HG02588 (cell line): ENCODE measurements around the gene INKA2.
A peak's percentile ranks its signal among the peaks of the same experiment; 100 is the strongest.

Source experiments
- ATAC-seq: cut with Tn5 transposase; IDR thresholded peaks from one replicate; pipeline ENCODE4 v1.9.1; 2021; ENCODE audit warnings: mild to moderate bottlenecking, moderate library complexity; ENCODE audit not compliant: unreplicated experiment

The INKA2 gene

DNA sequence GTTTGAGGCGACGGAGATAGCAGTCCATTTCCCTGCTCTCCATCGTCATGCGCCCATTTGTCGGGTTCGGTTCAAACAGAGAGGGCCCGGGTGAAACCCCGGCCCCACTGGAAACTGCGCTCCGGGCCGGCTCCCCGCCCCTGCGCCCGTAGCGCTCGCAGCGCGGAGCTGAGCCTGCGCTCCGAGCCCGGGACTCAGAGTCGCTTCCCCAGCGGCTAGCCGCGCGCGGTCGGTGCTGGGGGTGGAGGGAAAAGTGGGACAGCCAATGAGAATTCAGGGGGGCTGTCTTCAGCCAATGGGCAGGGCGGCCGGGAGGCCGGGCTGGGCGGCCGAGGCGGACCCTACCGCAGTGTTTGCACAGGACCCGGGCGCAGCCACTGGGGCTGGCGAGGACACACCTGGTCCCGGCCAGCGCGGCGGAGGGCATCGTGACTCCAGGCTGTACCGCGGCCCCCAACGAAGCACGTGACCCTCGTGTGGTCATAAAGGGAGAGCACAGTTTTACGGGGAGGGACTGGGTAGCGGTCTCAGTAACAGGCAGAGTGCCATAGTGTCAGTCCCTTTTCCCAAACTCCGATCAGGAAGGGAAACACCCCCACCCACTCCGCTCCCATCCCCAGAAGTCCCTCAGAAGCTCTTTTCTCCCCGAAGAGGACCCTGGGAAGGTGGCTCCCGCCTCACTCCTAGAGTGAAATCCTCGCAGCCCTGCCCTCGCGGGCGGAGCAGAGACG lies at the start of gene INKA2:
INKA2 (minus strand) TSS at position 202 of the 731 bp plus-strand sequence; CDS start at position 49, 153 bp downstream.
- ATAC-seq, result peak; percentile 85

DNA sequence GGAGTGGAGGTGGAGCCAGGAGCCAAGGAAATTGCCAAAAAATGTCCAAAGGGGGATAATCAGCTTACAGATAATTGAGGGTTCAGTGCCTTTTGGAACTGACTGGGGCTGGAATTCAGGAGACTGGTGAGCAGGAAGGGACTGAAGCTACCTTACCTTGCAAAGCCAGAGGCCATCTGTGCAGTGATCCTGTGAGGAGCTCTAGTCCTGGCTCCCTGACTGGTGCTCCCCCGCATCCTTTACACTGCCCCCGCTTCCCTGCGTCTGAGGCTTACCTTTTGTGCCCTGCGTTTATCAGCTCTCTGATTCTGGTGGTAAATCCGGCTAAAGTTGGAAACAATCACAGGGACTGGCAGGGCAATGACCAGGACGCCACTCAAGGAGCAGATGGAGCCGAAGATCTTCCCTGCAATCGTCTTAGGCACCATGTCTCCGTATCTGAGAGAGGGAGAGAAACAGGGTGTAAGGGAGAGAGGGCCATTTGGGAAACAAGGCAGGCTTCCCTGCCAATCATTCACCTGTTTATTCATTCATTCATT lies 47.5 kb upstream of the INKA2 start:
- ATAC-seq, result no peak

DNA sequence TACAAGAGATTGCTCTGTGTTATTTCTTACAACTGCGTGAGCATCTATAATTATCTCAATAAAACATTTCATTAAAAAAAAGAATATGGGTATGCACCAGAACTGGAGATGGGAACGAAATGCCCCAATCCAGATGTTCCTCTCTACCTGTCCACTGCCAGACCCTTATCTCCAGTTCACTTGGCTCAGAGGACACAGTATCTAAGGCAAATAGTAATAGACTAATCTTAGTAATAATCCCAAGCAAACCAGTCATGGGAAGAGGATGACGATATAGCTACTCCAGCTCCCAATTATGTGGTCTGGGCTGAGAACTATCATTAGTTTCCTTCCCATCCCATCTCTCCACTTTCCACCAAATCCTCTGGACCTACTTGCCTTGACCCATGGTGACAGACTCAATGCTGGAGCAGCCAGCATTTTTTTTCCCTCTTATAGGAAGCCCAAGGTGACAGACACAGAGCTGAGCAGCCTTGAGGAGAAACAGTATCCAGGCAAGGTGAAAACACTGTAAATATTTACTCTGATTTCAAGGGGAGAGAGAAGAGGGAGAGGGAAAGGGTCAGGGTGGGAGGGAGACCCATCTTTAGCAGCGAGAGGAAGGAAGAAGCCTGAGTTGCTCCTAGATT lies 45.2 kb upstream of the INKA2 start:
- ATAC-seq, result no peak

DNA sequence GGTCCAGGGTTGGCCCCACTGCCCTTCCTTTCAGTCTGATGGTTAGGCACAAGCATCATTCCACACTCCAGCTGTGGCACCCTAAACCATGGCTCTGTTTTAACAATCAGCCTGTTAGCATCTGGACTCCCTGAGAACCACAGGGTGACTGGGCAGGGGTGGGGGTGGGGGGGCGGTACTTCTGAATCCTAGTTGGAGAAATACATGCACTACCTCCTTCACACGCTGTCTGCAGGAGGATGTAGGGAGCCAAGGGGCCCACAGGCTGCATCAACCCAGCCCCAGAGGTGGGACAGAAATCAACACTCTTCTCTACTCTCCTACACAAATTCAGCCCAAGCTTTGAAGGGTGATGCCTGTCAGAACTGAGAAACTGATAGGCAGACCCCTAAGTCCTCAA lies 40.4 kb upstream of the INKA2 start:
- no peak for ATAC-seq

GRCh38 chr1:111778541-111779051 lies 39.4 kb upstream of the INKA2 start:
- ATAC-seq, result no peak

DNA sequence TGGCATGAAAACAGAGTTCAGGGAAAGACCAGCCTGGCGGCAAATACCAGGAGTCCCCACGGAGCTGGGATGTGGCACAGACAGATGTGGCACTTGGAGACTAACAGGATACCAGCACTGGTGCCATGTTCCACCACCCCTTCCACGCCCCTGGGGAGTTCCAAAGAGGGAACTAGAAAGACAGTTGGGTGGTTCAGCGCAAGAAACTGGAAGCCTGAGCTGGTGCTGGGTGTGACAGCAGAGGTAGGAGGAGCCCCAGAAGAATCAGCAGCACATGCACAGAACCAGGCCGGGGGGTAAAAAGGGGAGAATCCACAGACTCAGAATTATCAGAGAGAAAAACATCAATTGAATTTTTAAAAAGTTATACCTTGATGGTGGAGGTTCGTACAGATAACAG lies 38.9 kb upstream of the INKA2 start:
- ATAC-seq, result no peak

GRCh38 chr1:111777301-111777700 lies 38.1 kb upstream of the INKA2 start:
- ATAC-seq, result no peak

DNA sequence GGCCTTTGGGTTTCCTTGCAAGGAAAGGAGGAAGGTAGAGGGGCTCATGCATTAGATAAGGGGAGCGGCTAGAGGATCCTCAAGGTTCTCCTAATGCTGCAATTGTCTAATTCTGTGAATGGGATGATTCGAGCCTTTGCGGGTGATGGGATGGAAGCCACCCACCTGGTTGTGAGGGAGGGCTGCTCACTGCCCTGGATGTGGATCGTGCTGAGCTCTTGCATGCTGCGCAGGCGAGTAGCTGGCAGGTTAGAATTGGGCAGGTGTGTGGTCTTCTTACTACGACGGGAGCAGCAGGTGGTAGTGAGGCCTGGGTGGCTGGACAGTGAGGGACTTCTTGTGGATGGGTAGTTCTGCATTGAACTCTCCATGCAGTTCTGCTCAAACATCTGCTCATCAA lies 37.7 kb upstream of the INKA2 start:
- no peak for ATAC-seq

DNA sequence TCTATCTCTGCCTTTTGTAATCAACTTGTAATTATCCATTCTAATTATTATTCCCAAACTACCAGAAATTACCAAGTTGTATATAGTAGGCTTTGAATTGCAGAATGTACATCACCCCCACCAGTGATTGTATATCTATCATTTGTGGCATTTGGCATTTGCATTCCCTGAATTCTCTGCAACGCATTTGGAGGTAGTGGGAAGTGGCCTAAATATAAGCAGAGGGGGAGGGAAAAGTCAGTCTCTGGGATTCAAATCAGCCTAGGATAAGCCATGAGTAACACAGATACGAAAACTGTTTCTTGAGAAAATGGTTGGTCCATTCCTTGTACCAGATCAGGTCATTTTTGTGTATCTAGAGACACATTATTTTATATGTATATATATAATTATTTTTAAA lies 37.2 kb upstream of the INKA2 start:
- ATAC-seq, result no peak

DNA sequence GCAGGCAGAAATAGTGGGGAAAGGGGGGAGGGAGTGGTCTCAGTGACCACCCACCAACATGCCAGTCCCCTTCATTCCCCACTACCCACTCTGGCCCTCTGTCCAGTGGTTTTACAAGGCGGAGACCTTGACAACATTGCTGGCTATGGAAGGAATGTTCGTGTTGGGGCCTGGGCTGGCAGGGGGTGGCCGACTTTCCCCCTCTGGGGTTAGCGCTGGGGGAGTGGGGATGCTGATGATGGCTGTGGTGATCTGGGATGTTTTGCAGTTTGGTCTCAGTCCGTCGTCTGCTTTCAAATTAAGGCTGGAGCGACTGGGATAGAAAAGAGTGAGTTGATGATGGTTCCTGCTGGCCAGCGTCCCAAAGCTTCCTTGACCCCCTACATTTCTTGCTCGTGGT lies 36.8 kb upstream of the INKA2 start:
- no peak for ATAC-seq

GRCh38 chr1:111770916-111771315 lies 31.7 kb upstream of the INKA2 start:
- ATAC-seq, result no peak

- no peak for ATAC-seq
Measured at GRCh38 chr1:111769517-111770146, 30.4 kb upstream of the INKA2 start.

- ATAC-seq, result no peak
Measured at GRCh38 chr1:111768625-111769024, 29.4 kb upstream of the INKA2 start.

- ATAC-seq, result no peak
Measured at GRCh38 chr1:111768023-111768422, 28.8 kb upstream of the INKA2 start.

- no peak for ATAC-seq
Measured at GRCh38 chr1:111762332-111762731, 23.1 kb upstream of the INKA2 start.

- ATAC-seq, result no peak
Measured at GRCh38 chr1:111761717-111762116, 22.5 kb upstream of the INKA2 start.

- no peak for ATAC-seq
Measured at GRCh38 chr1:111758373-111758772, 19.2 kb upstream of the INKA2 start.

DNA sequence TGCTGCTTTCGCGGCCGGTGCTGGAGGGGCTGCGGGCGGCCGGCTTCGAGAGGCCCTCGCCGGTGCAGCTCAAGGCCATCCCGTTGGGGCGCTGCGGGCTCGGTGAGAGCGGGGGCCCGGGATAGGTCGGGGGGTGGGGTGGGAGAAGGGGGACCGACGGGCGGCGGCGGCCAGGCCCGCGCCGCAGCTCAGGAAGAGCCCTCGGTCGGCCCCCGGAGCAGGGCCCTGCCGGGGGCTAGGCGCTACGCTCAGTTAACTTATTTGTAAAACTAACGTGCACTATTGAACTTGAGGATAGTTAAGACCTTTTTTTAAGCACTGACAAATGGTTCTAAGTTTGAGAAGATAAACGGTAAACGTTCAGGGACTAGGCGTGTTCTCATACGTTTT lies 16.9 kb upstream of the INKA2 start:
- no peak for ATAC-seq

- ATAC-seq, result peak; percentile 87
Measured at GRCh38 chr1:111755331-111756123, 16.3 kb upstream of the INKA2 start, which contains the start of gene DDX20. Gene DDX20 (plus strand): TSS chr1:111755901. CDS start chr1:111755925, 24 bp downstream.

DNA sequence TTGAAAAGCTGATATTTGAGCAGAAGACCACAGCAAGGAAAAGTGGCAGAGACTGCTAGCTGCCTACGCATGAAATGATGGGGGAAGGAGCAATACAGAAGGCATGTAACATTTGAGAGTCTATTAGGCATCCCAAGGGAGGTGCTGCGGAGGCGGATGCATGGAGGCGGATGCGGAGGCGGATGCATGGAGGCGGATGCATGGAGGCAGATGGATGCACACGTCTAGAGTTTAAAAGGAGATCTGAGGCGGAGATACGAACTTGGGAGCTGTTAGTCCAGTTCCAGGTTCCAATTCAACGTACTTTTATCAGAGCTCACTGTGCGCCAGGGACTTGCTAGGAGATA lies 15.8 kb upstream of the INKA2 start:
- no peak for ATAC-seq
